Neural cell (in vitro differentiated cells): ENCODE data around the gene METTL16.

Experiments
- RAD21 ChIP-seq: fragments of 450-650 bp; conservative IDR thresholded peaks from 2 replicates; pipeline ENCODE4 v1.6.1; 2014; ENCODE audit warnings: antibody characterized with exemption, mild to moderate bottlenecking, moderate library complexity
- TF ChIP-seq, protein P1 (sequence below): fragments of 450-650 bp; IDR thresholded peaks from 2 replicates; pipeline ENCODE4 v1.5.1; 2014; ENCODE audit warnings: antibody characterized with exemption, mild to moderate bottlenecking, moderate library complexity; ENCODE audit not compliant: poor library complexity, severe bottlenecking

DNA sequence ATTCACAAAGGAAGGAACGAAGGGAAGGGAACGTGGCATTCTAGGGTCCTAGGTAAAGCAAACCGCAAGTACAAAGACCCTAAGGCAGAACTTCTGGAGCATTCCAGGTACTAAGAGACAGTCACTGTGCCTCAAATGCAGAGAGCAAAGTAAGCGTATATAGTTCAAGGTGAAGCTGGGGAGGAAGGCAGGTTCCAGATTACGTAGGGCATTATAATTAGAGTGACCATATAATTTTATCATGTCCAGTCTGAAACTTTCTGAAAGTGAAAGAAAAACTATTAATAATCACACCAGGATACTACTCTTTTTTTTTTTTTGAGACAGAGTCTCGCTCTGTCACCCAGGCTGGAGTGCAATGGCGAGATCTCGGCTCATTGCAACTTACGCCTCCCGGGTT, 25.7 kb downstream of the METTL16 start:
- TF ChIP-seq, protein P1, sequence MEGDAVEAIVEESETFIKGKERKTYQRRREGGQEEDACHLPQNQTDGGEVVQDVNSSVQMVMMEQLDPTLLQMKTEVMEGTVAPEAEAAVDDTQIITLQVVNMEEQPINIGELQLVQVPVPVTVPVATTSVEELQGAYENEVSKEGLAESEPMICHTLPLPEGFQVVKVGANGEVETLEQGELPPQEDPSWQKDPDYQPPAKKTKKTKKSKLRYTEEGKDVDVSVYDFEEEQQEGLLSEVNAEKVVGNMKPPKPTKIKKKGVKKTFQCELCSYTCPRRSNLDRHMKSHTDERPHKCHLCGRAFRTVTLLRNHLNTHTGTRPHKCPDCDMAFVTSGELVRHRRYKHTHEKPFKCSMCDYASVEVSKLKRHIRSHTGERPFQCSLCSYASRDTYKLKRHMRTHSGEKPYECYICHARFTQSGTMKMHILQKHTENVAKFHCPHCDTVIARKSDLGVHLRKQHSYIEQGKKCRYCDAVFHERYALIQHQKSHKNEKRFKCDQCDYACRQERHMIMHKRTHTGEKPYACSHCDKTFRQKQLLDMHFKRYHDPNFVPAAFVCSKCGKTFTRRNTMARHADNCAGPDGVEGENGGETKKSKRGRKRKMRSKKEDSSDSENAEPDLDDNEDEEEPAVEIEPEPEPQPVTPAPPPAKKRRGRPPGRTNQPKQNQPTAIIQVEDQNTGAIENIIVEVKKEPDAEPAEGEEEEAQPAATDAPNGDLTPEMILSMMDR: no peak
- TF ChIP-seq RAD21: no peak
